K562 (cell line): ENCODE measurements around the gene ABHD17B. TPM values are rescaled to one million over a fixed set of nuclear protein-coding genes. Genes with fewer than 3 reads are reported as not detected.
A peak's percentile ranks its signal among the peaks of the same experiment; 100 is the strongest.

Experiments used
- ZFX ChIP-seq: sonication (generic); formaldehyde crosslinking; IDR thresholded peaks from 2 replicates; pipeline ENCODE4 v1.8.0; 2022; ENCODE audit warnings: mild to moderate bottlenecking, missing genetic modification reagents, moderate library complexity
- ZNF212 ChIP-seq: fragments of 450-650 bp; formaldehyde crosslinking; IDR thresholded peaks from 2 replicates; pipeline ENCODE4 v1.4.0; 2020; ENCODE audit warnings: mild to moderate bottlenecking
- polyA plus RNA-seq, 8 experiments: library from polyadenylated mRNA; depleted of rRNA in 4 of 8; stranded (reverse) in 5 of 8; unstranded in 3 of 8; fragments of >200 nt; fragmentation: Nextera tagmentation in 2 of 8; fragmentation: Illumina TruSeq in 1 of 8; extraction: Ambion mirVana in 2 of 8; extraction: Trizol in 1 of 8; gene quantifications; 2 replicates each; pipeline versions ENCODE4 v1.2.1 to v1.2.3, GENCODE V29; 2011 to 2014; ENCODE audit warnings: inconsistent platforms in 1 of 8, missing spikeins in 1 of 8
- total RNA-seq, 7 experiments: library from RNA; depleted of rRNA in 6 of 7; stranded (reverse); fragments of >200 nt in 6 of 7; fragmentation: Illumina TruSeq in 2 of 7; extraction: Trizol in 2 of 7; gene quantifications; 2 replicates each; pipeline versions ENCODE4 v1.2.1 to v1.2.3, GENCODE V29; 2011 to 2021; ENCODE audit warnings: low replicate concordance in 1 of 7
- TF ChIP-seq, protein P1 (sequence below), 2 experiments: fragments of 450-650 bp; formaldehyde crosslinking in 1 of 2; IDR thresholded peaks; 2 replicates each; pipeline versions ENCODE4 v1.4.0 to v1.6.1; 2014 to 2020; ENCODE audit warnings: mild to moderate bottlenecking in 2 of 2, borderline replicate concordance in 1 of 2, low read depth in 1 of 2
- TF ChIP-seq, protein P2 (sequence below): fragments of 250-450 bp; sonication (Bioruptor Pico); IDR thresholded peaks from 2 replicates; pipeline ENCODE4 v1.8.0; 2022; ENCODE audit warnings: inconsistent platforms

The ABHD17B gene
- total and polyA plus RNA-seq, 9 of the 15 experiments (the other 6 are each of a cell fraction or from before 2014, with no cell fraction given) = 1.9 to 13.4 (median 10.1) TPM

DNA sequence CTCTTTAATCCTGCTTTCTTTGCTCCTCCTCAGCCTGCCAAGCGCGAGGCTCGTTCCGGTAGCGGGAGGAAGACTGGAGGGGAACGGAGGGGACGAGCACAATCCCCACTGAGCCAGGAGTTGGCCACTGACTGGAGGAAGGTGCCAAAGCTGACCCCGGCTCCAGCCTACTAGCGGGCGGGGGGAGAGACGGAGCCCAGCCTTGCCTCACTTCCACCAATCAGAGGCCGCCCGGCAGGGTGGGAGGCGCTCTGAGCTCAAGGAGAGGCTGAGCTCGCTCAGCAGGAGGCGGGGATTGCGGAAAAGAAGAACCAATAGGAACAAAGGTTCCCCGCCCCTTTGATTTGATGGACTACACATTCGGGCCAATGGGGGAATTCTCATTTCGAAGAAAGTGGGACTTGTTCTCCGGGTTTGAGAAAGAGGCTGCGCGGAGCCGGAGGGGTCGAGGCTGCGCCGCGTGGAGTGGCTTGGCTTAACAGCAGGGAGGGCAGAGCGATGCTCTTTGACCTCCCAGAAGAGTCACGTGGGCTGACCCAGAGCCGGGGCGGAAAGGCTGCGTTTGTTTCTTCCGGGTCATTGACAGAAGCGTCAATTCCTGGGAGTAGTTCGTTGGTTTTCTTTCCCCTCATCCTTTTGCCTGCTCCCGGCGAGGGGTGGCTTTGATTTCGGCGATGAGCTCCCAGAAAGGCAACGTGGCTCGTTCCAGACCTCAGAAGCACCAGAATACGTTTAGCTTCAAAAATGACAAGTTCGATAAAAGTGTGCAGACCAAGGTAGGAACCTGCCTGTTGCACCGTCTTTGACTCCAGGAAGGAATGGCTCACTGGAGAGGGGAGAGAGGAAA is at the start of gene ABHD17B, which contains the start of gene C9orf85 (continued):
- TF ChIP-seq, protein P1, sequence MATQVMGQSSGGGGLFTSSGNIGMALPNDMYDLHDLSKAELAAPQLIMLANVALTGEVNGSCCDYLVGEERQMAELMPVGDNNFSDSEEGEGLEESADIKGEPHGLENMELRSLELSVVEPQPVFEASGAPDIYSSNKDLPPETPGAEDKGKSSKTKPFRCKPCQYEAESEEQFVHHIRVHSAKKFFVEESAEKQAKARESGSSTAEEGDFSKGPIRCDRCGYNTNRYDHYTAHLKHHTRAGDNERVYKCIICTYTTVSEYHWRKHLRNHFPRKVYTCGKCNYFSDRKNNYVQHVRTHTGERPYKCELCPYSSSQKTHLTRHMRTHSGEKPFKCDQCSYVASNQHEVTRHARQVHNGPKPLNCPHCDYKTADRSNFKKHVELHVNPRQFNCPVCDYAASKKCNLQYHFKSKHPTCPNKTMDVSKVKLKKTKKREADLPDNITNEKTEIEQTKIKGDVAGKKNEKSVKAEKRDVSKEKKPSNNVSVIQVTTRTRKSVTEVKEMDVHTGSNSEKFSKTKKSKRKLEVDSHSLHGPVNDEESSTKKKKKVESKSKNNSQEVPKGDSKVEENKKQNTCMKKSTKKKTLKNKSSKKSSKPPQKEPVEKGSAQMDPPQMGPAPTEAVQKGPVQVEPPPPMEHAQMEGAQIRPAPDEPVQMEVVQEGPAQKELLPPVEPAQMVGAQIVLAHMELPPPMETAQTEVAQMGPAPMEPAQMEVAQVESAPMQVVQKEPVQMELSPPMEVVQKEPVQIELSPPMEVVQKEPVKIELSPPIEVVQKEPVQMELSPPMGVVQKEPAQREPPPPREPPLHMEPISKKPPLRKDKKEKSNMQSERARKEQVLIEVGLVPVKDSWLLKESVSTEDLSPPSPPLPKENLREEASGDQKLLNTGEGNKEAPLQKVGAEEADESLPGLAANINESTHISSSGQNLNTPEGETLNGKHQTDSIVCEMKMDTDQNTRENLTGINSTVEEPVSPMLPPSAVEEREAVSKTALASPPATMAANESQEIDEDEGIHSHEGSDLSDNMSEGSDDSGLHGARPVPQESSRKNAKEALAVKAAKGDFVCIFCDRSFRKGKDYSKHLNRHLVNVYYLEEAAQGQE (IDR thresholded peaks at IDR 0.05; ENCODE audit: borderline replicate concordance) = peak; percentile 73
- TF ChIP-seq, protein P1 (CRISPR knock-in tag; IDR thresholded peaks at IDR 0.05; ENCODE audit: low read depth) = no peak
- TF ChIP-seq, protein P2, sequence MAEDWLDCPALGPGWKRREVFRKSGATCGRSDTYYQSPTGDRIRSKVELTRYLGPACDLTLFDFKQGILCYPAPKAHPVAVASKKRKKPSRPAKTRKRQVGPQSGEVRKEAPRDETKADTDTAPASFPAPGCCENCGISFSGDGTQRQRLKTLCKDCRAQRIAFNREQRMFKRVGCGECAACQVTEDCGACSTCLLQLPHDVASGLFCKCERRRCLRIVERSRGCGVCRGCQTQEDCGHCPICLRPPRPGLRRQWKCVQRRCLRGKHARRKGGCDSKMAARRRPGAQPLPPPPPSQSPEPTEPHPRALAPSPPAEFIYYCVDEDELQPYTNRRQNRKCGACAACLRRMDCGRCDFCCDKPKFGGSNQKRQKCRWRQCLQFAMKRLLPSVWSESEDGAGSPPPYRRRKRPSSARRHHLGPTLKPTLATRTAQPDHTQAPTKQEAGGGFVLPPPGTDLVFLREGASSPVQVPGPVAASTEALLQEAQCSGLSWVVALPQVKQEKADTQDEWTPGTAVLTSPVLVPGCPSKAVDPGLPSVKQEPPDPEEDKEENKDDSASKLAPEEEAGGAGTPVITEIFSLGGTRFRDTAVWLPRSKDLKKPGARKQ = no peak
- TF ChIP-seq ZFX = no peak
- no peak for TF ChIP-seq ZNF212 (CRISPR knock-in tag)
